MM.1S (cell line): ENCODE data around the gene C1orf226.

Experiments used
- DNase-seq: peaks from one replicate; pipeline ENCODE4 v3.0.0-alpha.2; 2015
- H2AFZ ChIP-seq: fragments of 300-600 bp; sonication (generic); 2 replicates; pipeline ENCODE4 v1.6.0; 2016; ENCODE audit warnings: antibody characterized with exemption, low read length
- H3F3A ChIP-seq: fragments of 300-600 bp; sonication (generic); 2 replicates; pipeline ENCODE4 v1.6.1; 2016; ENCODE audit warnings: mild to moderate bottlenecking, antibody characterized with exemption, low read length, moderate library complexity, mixed read lengths; ENCODE audit not compliant: insufficient read depth
- H3K27ac ChIP-seq: fragments of 300-600 bp; sonication (generic); 2 replicates; pipeline ENCODE4 v1.5.1; 2016; ENCODE audit warnings: mild to moderate bottlenecking, low read length
- H3K27me3 ChIP-seq: fragments of 300-600 bp; sonication (generic); replicated peaks from 2 replicates; pipeline ENCODE4 v1.6.0; 2016; ENCODE audit warnings: low read length; ENCODE audit not compliant: insufficient read depth
- H3K36me3 ChIP-seq: fragments of 300-600 bp; sonication (generic); replicated peaks from 2 replicates; pipeline ENCODE4 v1.6.1; 2016; ENCODE audit warnings: mild to moderate bottlenecking, low read length, mixed read lengths; ENCODE audit not compliant: insufficient read depth
- H3K4me1 ChIP-seq: fragments of 300-600 bp; sonication (generic); 2 replicates; pipeline ENCODE4 v1.6.1; 2016; ENCODE audit warnings: low read length, mixed read lengths
- H3K4me2 ChIP-seq: fragments of 300-600 bp; sonication (generic); 2 replicates; pipeline ENCODE4 v1.6.0; 2016; ENCODE audit warnings: low read depth, low read length
- H3K4me3 ChIP-seq: fragments of 300-600 bp; sonication (generic); 2 replicates; pipeline ENCODE4 v1.5.1; 2016; ENCODE audit warnings: low read length, mixed read lengths
- H3K79me2 ChIP-seq: fragments of 300-600 bp; sonication (generic); 2 replicates; pipeline ENCODE4 v1.6.1; 2016; ENCODE audit warnings: mixed run types, low read length, mixed read lengths
- H3K9ac ChIP-seq: fragments of 300-600 bp; sonication (generic); 2 replicates; pipeline ENCODE4 v1.6.1; 2016; ENCODE audit warnings: low read length, mixed read lengths
- H3K9me2 ChIP-seq: fragments of 300-600 bp; sonication (generic); replicated peaks from 2 replicates; pipeline ENCODE4 v1.6.1; 2016; ENCODE audit warnings: mild to moderate bottlenecking, low read length, mixed read lengths; ENCODE audit not compliant: insufficient read depth
- H3K9me3 ChIP-seq: fragments of 300-600 bp; sonication (generic); replicated peaks from 2 replicates; pipeline ENCODE4 v1.6.1; 2016; ENCODE audit warnings: mild to moderate bottlenecking, low read length, mixed read lengths; ENCODE audit not compliant: insufficient read depth
- H4K20me1 ChIP-seq: fragments of 300-600 bp; sonication (generic); 2 replicates; pipeline ENCODE4 v1.6.1; 2016; ENCODE audit warnings: mild to moderate bottlenecking, low read length, moderate library complexity, mixed read lengths; ENCODE audit not compliant: insufficient read depth
- EZH2 ChIP-seq: fragments of 300-600 bp; sonication (generic); optimal IDR thresholded peaks from 2 replicates; pipeline ENCODE3; 2017; ENCODE audit warnings: low read depth, mild to moderate bottlenecking, antibody characterized with exemption, low read length, mixed read lengths
- EZH2phosphoT487 ChIP-seq: fragments of 300-600 bp; sonication (generic); IDR thresholded peaks from 2 replicates; pipeline ENCODE4 v1.6.1; 2018; ENCODE audit warnings: antibody characterized with exemption, low read length
- TF ChIP-seq, protein P1 (sequence below): fragments of 300-600 bp; sonication (generic); IDR thresholded peaks from 2 replicates; pipeline ENCODE4 v1.5.1; 2016; ENCODE audit warnings: antibody characterized with exemption, low read length, mixed read lengths

Gene C1orf226

DNA sequence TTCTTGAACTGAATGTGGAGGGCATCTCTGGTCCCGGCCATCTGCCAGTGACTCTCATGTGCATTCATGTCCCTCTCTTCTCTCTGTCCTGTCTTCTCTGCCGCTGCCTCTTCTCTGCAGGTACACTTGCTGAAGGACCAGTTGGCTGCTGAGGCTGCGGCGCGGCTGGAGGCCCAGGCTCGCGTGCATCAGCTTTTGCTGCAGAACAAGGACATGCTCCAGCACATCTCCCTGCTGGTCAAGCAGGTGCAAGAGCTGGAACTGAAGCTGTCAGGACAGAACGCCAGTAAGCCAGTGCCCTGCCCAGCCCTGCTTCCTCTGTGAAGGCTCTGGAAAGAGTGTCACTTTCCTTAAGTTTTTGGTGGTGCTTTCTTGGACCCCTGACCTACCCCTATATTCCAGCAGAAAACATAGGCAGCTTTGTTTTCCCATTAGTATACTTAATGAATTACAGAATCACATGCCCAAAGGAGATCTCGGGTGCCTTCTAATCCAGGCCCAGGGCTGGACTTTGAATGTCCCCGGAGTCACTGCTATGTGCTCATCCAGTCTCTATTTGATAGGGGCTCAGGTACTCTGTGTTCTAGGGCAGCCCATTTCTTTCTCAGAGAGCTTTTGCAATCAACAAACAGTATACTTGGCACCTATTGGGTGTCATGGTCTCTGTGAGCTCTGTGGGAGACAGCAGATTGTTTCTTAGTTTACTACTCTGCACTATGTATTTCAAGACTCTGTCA, 16.1 kb upstream of the C1orf226 start:
- Histone ChIP-seq H3K4me2 (no peak overlapping the region), H3K27me3 (no peaks in the 10 kb centered on the region), H3K4me1 (peaks cover 11% of the 10 kb centered on the region), H3K27ac (no peak overlapping the region), H3K36me3 (no peaks in the 10 kb centered on the region), H3K9me2 (no peaks in the 10 kb centered on the region), H3K9me3 (no peaks in the 10 kb centered on the region), H2AFZ (no peak overlapping the region), H3F3A (no peaks in the 10 kb centered on the region), H3K4me3 (no peak overlapping the region), H4K20me1 (no peaks in the 10 kb centered on the region), H3K79me2 (no peaks in the 10 kb centered on the region), H3K9ac (no peak overlapping the region)
- no peak for DNase-seq
- TF ChIP-seq EZH2, result no peak
- TF ChIP-seq EZH2phosphoT487, result no peak
- TF ChIP-seq, protein P1, sequence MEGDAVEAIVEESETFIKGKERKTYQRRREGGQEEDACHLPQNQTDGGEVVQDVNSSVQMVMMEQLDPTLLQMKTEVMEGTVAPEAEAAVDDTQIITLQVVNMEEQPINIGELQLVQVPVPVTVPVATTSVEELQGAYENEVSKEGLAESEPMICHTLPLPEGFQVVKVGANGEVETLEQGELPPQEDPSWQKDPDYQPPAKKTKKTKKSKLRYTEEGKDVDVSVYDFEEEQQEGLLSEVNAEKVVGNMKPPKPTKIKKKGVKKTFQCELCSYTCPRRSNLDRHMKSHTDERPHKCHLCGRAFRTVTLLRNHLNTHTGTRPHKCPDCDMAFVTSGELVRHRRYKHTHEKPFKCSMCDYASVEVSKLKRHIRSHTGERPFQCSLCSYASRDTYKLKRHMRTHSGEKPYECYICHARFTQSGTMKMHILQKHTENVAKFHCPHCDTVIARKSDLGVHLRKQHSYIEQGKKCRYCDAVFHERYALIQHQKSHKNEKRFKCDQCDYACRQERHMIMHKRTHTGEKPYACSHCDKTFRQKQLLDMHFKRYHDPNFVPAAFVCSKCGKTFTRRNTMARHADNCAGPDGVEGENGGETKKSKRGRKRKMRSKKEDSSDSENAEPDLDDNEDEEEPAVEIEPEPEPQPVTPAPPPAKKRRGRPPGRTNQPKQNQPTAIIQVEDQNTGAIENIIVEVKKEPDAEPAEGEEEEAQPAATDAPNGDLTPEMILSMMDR, result no peak

DNA sequence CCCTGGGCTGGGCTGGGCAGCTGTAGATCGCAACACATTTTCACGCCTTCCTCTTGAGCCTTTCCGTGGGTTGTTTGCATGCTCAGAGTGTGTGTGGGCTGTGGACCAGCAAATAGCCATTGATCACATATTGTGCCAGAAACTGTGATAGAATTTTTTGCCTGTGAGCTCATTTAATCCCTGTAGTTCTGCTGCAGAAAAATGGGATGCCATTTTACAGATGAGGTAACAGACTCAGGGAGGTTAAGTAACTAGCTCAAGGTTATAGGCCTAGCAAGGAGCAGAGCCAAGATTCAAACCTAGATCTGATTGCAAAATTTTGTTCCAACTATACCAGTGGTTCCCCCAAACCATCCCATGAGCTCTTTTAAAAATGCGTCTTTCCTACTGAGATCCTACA, 15.4 kb upstream of the C1orf226 start:
- Histone ChIP-seq H2AFZ (no peak overlapping the region), H3F3A (no peaks in the 10 kb centered on the region), H3K36me3 (no peaks in the 10 kb centered on the region), H3K4me2 (no peak overlapping the region), H3K27ac (no peak overlapping the region), H3K9me3 (no peaks in the 10 kb centered on the region), H3K27me3 (no peaks in the 10 kb centered on the region), H4K20me1 (no peaks in the 10 kb centered on the region), H3K79me2 (no peaks in the 10 kb centered on the region), H3K9ac (no peak overlapping the region), H3K4me3 (no peak overlapping the region), H3K4me1 (peaks cover 9% of the 10 kb centered on the region), H3K9me2 (no peaks in the 10 kb centered on the region)
- no peak for DNase-seq
- no peak for TF ChIP-seq EZH2phosphoT487
- TF ChIP-seq, protein P1, result no peak
- TF ChIP-seq EZH2, result no peak

DNA sequence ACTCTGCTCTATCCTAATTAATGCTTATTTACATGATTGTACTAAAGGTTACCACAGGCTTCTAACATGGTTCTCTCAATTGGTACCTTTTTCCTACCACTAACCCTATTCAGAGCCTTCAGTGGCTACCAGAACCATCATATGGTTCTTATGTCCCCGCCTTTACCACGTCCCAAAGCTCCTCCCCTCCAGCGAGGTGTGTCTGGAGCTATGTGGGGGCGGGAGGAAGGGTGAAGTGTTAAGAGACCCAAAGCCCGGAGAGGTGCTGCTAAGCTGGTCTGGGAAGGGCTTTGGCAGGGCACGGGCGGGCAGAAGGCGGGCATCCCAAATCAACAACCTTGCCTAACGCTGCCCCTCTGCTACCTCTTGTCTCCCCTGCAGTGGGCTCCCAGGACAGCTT, 14.9 kb upstream of the C1orf226 start:
- no peaks in the 10 kb centered on the region for H3K9me2 ChIP-seq
- H3K36me3 ChIP-seq, result no peaks in the 10 kb centered on the region
- peaks cover 4% of the 10 kb centered on the region for H3K4me1 ChIP-seq
- H3K79me2 ChIP-seq, result no peaks in the 10 kb centered on the region
- H3F3A ChIP-seq, result no peaks in the 10 kb centered on the region
- no peaks in the 10 kb centered on the region for H3K27me3 ChIP-seq
- DNase-seq, result no peak
- no peaks in the 10 kb centered on the region for H4K20me1 ChIP-seq
- no peak for TF ChIP-seq EZH2
- TF ChIP-seq EZH2phosphoT487, result no peak
- TF ChIP-seq, protein P1, result no peak
- no peak overlapping the region for H3K27ac ChIP-seq
- no peak overlapping the region for H3K4me2 ChIP-seq
- H3K9ac ChIP-seq, result no peak overlapping the region
- H2AFZ ChIP-seq, result no peak overlapping the region
- no peak overlapping the region for H3K4me3 ChIP-seq
- H3K9me3 ChIP-seq, result no peaks in the 10 kb centered on the region
